ENCODE results near the gene ADH7. TPM values are rescaled to one million over a fixed set of nuclear protein-coding genes. Genes with fewer than 3 reads are reported as not detected.

ADH7 gene
- total and polyA plus RNA-seq, 2 experiments from 2014 or later, result not detected

- Histone ChIP-seq H3K27ac (peak overlapping the region; percentile 82), H3K79me2 (ENCODE audit: insufficient read depth) (no peaks in the 10 kb centered on the region), H4K20me1 (ENCODE audit: insufficient read depth) (no peaks in the 10 kb centered on the region), H3K9ac (peak overlapping the region; percentile 59), H2AFZ (peak overlapping the region; percentile 37; the same call in 1 of the 2 replicates), H3F3A (ENCODE audit: insufficient read depth) (peaks cover 21% of the 10 kb centered on the region), H3K4me3 (peak overlapping the region; percentile 18), H3K4me1 (ENCODE audit: insufficient read depth) (peaks cover 22% of the 10 kb centered on the region), H3K4me2 (ENCODE audit: unreplicated experiment) (peak overlapping the region; percentile 56), H3K9me3 (ENCODE audit: low read depth) (no peaks in the 10 kb centered on the region), H3K36me3 (ENCODE audit: low read depth) (no peaks in the 10 kb centered on the region), H3K27me3 (replicated peaks; ENCODE audit: insufficient read depth) (no peaks in the 10 kb centered on the region), H3K9me2 (ENCODE audit: insufficient read depth) (no peaks in the 10 kb centered on the region)
- in situ Hi-C loops (cut with MboI), result loop anchor here (10.0 to 25.0 kb wide), 3 partner anchors 200 to 942 kb away; no protein-coding TSS in a partner anchor
- no peak for TF ChIP-seq EZH2phosphoT487 (IDR thresholded peaks at IDR 0.05; ENCODE audit: insufficient read depth, low read depth)
- no peak for TF ChIP-seq EZH2 (IDR thresholded peaks at IDR 0.05; ENCODE audit: insufficient read depth, poor library complexity, severe bottlenecking)
- peak; percentile 93 for DNase-seq
- 15 to 16% methylated on average over 4 of the region's 4 CpGs for whole genome bisulfite sequencing, 2 experiments (ENCODE audit: low coverage in 1 of 2, low lambda C conversion rate in 2 of 2, missing lambda C conversion rate in 2 of 2)
These were observed 30.4 kb downstream of the ADH7 start for GRCh38 chr4:99404595-99405287.

- peaks cover 22% of the 10 kb centered on the region for H3K4me1 ChIP-seq (ENCODE audit: insufficient read depth)
- no peaks in the 10 kb centered on the region for H3K27me3 ChIP-seq (replicated peaks; ENCODE audit: insufficient read depth)
- H3K36me3 ChIP-seq (ENCODE audit: low read depth), result no peaks in the 10 kb centered on the region
- DNase-seq, result peak; percentile 63
- H3K4me2 ChIP-seq (ENCODE audit: unreplicated experiment), result peak overlapping the region; percentile 56
- peak overlapping the region; percentile 40; the same call in 1 of the 2 replicates for H3K9ac ChIP-seq
- no peak for TF ChIP-seq EZH2 (IDR thresholded peaks at IDR 0.05; ENCODE audit: insufficient read depth, poor library complexity, severe bottlenecking)
- no peak for TF ChIP-seq EZH2phosphoT487 (IDR thresholded peaks at IDR 0.05; ENCODE audit: insufficient read depth, low read depth)
- H3K79me2 ChIP-seq (ENCODE audit: insufficient read depth), result no peaks in the 10 kb centered on the region
- peak overlapping the region; percentile 82 for H3K27ac ChIP-seq
- 64% methylated on average over 5 of the region's 5 CpGs for WGBS, 2 experiments (ENCODE audit: low coverage in 1 of 2, low lambda C conversion rate in 2 of 2, missing lambda C conversion rate in 2 of 2)
- in situ Hi-C loops (cut with MboI), result loop anchor here (10.0 to 25.0 kb wide), 3 partner anchors 199 to 941 kb away; no protein-coding TSS in a partner anchor
- peak overlapping the region; percentile 20 for H2AFZ ChIP-seq
- H4K20me1 ChIP-seq (ENCODE audit: insufficient read depth), result no peaks in the 10 kb centered on the region
- H3K4me3 ChIP-seq, result no peak overlapping the region; the same call in 1 of the 2 replicates
- H3F3A ChIP-seq (ENCODE audit: insufficient read depth), result peaks cover 21% of the 10 kb centered on the region
- no peaks in the 10 kb centered on the region for H3K9me3 ChIP-seq (ENCODE audit: low read depth)
- H3K9me2 ChIP-seq (ENCODE audit: insufficient read depth), result no peaks in the 10 kb centered on the region
These were observed 31.6 kb downstream of the ADH7 start for GRCh38 chr4:99403380-99404184.

GRCh38 chr4:99402765-99403164 lies 32.4 kb downstream of the ADH7 start:
- peaks cover 21% of the 10 kb centered on the region for H3F3A ChIP-seq (ENCODE audit: insufficient read depth)
- no peak overlapping the region for H3K9ac ChIP-seq
- H3K79me2 ChIP-seq (ENCODE audit: insufficient read depth), result no peaks in the 10 kb centered on the region
- no peaks in the 10 kb centered on the region for H3K9me2 ChIP-seq (ENCODE audit: insufficient read depth)
- in situ Hi-C loops (cut with MboI), result loop anchor here (10.0 to 25.0 kb wide), 3 partner anchors 198 to 940 kb away; no protein-coding TSS in a partner anchor
- no peaks in the 10 kb centered on the region for H3K9me3 ChIP-seq (ENCODE audit: low read depth)
- no peaks in the 10 kb centered on the region for H3K27me3 ChIP-seq (replicated peaks; ENCODE audit: insufficient read depth)
- peaks cover 22% of the 10 kb centered on the region for H3K4me1 ChIP-seq (ENCODE audit: insufficient read depth)
- H3K27ac ChIP-seq, result no peak overlapping the region
- no peak for TF ChIP-seq EZH2 (IDR thresholded peaks at IDR 0.05; ENCODE audit: insufficient read depth, poor library complexity, severe bottlenecking)
- TF ChIP-seq EZH2phosphoT487 (IDR thresholded peaks at IDR 0.05; ENCODE audit: insufficient read depth, low read depth), result no peak
- no peaks in the 10 kb centered on the region for H4K20me1 ChIP-seq (ENCODE audit: insufficient read depth)
- no peak overlapping the region for H3K4me3 ChIP-seq
- WGBS, 2 experiments (ENCODE audit: low coverage in 1 of 2, low lambda C conversion rate in 2 of 2, missing lambda C conversion rate in 2 of 2), result 93 to 100% methylated on average over 3 of the region's 3 CpGs
- no peak overlapping the region for H2AFZ ChIP-seq
- no peaks in the 10 kb centered on the region for H3K36me3 ChIP-seq (ENCODE audit: low read depth)
- DNase-seq, result no peak
- no peak overlapping the region for H3K4me2 ChIP-seq (ENCODE audit: unreplicated experiment)

- H3K9me3 ChIP-seq (ENCODE audit: low read depth), result no peaks in the 10 kb centered on the region
- peaks cover 21% of the 10 kb centered on the region for H3F3A ChIP-seq (ENCODE audit: insufficient read depth)
- H3K4me1 ChIP-seq (ENCODE audit: insufficient read depth), result peaks cover 26% of the 10 kb centered on the region
- H3K9me2 ChIP-seq (ENCODE audit: insufficient read depth), result no peaks in the 10 kb centered on the region
- H3K27ac ChIP-seq, result no peak overlapping the region
- no peaks in the 10 kb centered on the region for H4K20me1 ChIP-seq (ENCODE audit: insufficient read depth)
- H3K79me2 ChIP-seq (ENCODE audit: insufficient read depth), result no peaks in the 10 kb centered on the region
- TF ChIP-seq EZH2 (IDR thresholded peaks at IDR 0.05; ENCODE audit: insufficient read depth, poor library complexity, severe bottlenecking), result no peak
- no peak for TF ChIP-seq EZH2phosphoT487 (IDR thresholded peaks at IDR 0.05; ENCODE audit: insufficient read depth, low read depth)
- no peaks in the 10 kb centered on the region for H3K36me3 ChIP-seq (ENCODE audit: low read depth)
- no peak overlapping the region for H3K9ac ChIP-seq
- no peaks in the 10 kb centered on the region for H3K27me3 ChIP-seq (replicated peaks; ENCODE audit: insufficient read depth)
- H3K4me2 ChIP-seq (ENCODE audit: unreplicated experiment), result no peak overlapping the region
- DNase-seq, result no peak
- H3K4me3 ChIP-seq, result no peak overlapping the region
- in situ Hi-C loops (cut with MboI), result loop anchor here (10.0 to 25.0 kb wide), 3 partner anchors 196 to 939 kb away; no protein-coding TSS in a partner anchor
- no peak overlapping the region for H2AFZ ChIP-seq
These were observed 34.3 kb downstream of the ADH7 start for GRCh38 chr4:99400831-99401230.

Measured in GM23248 (cell line).